Activated CD4-positive, alpha-beta memory T cell treated with anti-CD3 and anti-CD28 coated beads, Interleukin-2, amount 10 ng/mL, durations not matched to agents 7 days and 5 days (primary cell): ENCODE measurements around the gene IMMP2L. TPM values are rescaled to one million over a fixed set of nuclear protein-coding genes. Genes with fewer than 3 reads are reported as not detected.

ENCODE experiments used
- CTCF ChIA-PET: fragments of 350-600 bp; sonication (Branson Sonifier 250); formaldehyde crosslinking; loops from one replicate; lab custom pipeline; 2021; ENCODE audit warnings: antibody characterized with exemption, inconsistent platforms; lab: Charles Lee
- POLR2A ChIA-PET: fragments of 350-600 bp; sonication (Branson Sonifier 250); formaldehyde crosslinking; loops from one replicate; lab custom pipeline; 2021; ENCODE audit warnings: antibody characterized with exemption; lab: Charles Lee
- DNase-seq: peaks from one replicate; pipeline ENCODE4 v3.0.0-alpha.2; 2020
- H3K27ac Mint-ChIP-seq: one replicate; pipeline ENCODE4 v1.8.0; 2021; ENCODE audit warnings: mild to moderate bottlenecking, mixed read lengths
- H3K27me3 Mint-ChIP-seq: one replicate; pipeline ENCODE4 v1.8.0; 2021; ENCODE audit warnings: mixed read lengths
- H3K36me3 Mint-ChIP-seq: one replicate; pipeline ENCODE4 v1.8.0; 2021; ENCODE audit warnings: low read depth, mixed read lengths
- H3K4me1 Mint-ChIP-seq: one replicate; pipeline ENCODE4 v1.8.0; 2021; ENCODE audit warnings: mixed read lengths
- H3K4me3 Mint-ChIP-seq: one replicate; pipeline ENCODE4 v1.8.0; 2021; ENCODE audit warnings: mild to moderate bottlenecking, mixed read lengths
- H3K9me3 Mint-ChIP-seq: one replicate; pipeline ENCODE4 v1.8.0; 2021; ENCODE audit warnings: mixed read lengths
- total RNA-seq, 2 experiments: library from RNA; stranded (reverse); gene quantifications; one replicate each; pipeline ENCODE4 v1.2.3, GENCODE V29; 2021

IMMP2L gene
- total RNA-seq, 2 experiments from 2014 or later, result 5.9 to 7.6 TPM

DNA sequence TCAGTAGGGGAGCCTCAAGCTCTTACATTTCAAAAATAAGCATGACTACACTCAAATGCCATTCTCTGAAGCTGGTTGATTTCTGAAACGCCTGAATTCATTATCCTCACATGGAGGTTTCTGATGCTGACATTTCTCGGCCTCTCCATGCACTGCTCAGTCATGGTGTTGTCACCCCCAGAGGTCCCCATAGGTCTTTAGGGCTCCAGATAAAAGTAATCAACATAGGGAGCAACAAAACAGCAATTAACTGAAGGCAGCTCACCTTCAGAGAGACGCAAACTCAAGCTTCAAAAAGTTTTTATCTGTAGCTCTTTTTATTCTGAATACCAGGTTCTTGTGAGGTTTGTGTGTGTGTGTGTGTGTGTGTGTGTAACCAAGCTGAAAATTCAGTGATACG, 694.5 kb downstream of the IMMP2L start:
- Mint-ChIP-seq H3K4me1 (no peaks in the 10 kb centered on the region), H3K36me3 (peaks cover 2% of the 10 kb centered on the region), H3K27ac (no peak overlapping the region), H3K9me3 (peaks cover 4% of the 10 kb centered on the region), H3K4me3 (no peak overlapping the region), H3K27me3 (no peaks in the 10 kb centered on the region)
- POLR2A ChIA-PET, result no interaction called here
- no peak for DNase-seq
- CTCF ChIA-PET, result no interaction called here

DNA sequence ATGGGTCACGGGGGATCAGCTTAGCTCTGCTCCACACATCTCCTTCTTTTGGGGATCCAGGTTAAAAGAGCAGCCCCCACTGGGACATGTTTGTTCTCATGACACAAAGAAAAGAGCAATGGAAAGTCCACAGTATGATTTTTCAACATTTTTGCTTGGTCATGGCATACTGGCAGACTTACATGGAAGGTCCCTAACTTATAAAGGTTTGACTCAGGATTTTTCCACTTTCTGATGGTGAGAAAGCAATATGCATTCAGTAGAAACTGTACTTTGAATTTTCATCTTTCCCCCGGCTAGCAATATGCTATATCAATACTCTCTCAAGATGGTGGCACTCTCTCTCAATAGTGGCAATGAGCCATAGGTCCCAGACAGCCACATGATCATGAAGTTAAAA, 699.0 kb downstream of the IMMP2L start:
- Mint-ChIP-seq H3K27ac (no peak overlapping the region), H3K36me3 (peaks cover 2% of the 10 kb centered on the region), H3K4me1 (no peaks in the 10 kb centered on the region), H3K4me3 (no peak overlapping the region), H3K9me3 (peaks cover 4% of the 10 kb centered on the region), H3K27me3 (no peaks in the 10 kb centered on the region)
- POLR2A ChIA-PET, result interaction anchor here (1.1 kb wide), 1 partner anchor 14 kb away, joined by 3 read pairs; no protein-coding TSS in a partner anchor
- CTCF ChIA-PET, result no interaction called here
- no peak for DNase-seq

DNA sequence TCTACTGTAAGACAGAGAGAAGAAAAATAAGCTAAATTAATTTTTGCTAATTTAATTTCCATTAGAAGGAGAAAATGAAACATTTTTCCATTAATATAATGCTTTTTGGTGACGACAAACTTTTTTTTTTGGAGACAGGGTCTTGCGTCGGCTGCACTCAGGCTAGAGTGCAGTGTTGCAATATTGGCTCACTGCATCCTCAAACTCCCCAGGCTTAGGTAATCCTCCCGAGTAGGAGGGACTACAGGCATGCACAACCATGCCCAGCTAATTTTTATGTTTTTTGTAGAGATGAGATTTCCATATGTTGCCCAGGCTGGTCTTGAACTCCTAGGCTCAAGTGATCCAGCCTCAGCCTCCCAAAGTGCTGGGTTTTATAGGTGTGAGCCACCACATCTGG, 701.1 kb downstream of the IMMP2L start:
- no peaks in the 10 kb centered on the region for H3K27me3 Mint-ChIP-seq
- H3K4me3 Mint-ChIP-seq, result no peak overlapping the region
- DNase-seq, result no peak
- H3K36me3 Mint-ChIP-seq, result no peaks in the 10 kb centered on the region
- H3K9me3 Mint-ChIP-seq, result no peaks in the 10 kb centered on the region
- H3K27ac Mint-ChIP-seq, result no peak overlapping the region
- CTCF ChIA-PET, result no interaction called here
- no peaks in the 10 kb centered on the region for H3K4me1 Mint-ChIP-seq
- POLR2A ChIA-PET, result no interaction called here

DNA sequence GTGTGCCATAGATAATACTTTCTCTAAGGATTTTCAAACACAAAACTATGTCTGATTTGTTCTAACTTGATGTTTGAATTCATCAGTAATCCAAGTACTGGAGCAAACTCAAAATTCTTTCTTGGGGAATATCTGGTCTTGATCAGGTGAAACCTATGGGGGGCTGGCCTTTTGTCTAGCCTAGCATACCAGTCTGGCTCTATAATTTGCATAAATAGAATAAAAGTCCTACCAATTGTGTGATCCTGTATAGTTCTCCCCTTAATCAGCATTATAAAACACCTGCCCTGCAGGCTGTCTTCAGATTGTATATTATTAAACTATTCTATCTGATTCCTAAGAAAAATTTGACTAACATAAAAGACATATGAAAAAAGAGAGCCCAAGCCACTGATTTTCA, 705.2 kb downstream of the IMMP2L start:
- Mint-ChIP-seq H3K4me3 (no peak overlapping the region), H3K4me1 (no peaks in the 10 kb centered on the region), H3K36me3 (no peaks in the 10 kb centered on the region), H3K9me3 (no peaks in the 10 kb centered on the region), H3K27me3 (no peaks in the 10 kb centered on the region), H3K27ac (no peak overlapping the region)
- POLR2A ChIA-PET, result no interaction called here
- CTCF ChIA-PET, result no interaction called here
- no peak for DNase-seq

DNA sequence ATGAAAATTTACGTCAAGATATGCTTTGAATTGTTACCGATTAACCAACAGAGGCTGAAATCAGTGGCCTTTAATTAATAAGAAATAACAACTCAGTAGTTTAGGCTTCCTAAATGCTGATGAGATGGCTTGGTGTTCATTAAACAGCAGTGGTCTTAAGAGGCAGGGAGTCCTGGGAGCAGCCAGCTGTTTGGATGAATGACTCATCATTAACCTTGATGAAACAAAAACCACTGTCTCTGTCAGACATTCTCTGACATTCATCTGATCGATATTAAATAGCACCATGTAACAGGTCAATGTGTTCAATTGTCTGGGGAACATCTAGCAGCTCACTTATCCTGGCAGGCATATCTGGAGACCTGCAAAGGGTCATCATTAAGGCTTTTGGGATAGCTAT, 705.6 kb downstream of the IMMP2L start:
- ChIA-PET CTCF (no interaction called here), POLR2A (no interaction called here)
- no peaks in the 10 kb centered on the region for H3K9me3 Mint-ChIP-seq
- H3K36me3 Mint-ChIP-seq, result no peaks in the 10 kb centered on the region
- H3K4me3 Mint-ChIP-seq, result no peak overlapping the region
- no peak overlapping the region for H3K27ac Mint-ChIP-seq
- no peak for DNase-seq
- H3K27me3 Mint-ChIP-seq, result no peaks in the 10 kb centered on the region
- H3K4me1 Mint-ChIP-seq, result no peaks in the 10 kb centered on the region

DNA sequence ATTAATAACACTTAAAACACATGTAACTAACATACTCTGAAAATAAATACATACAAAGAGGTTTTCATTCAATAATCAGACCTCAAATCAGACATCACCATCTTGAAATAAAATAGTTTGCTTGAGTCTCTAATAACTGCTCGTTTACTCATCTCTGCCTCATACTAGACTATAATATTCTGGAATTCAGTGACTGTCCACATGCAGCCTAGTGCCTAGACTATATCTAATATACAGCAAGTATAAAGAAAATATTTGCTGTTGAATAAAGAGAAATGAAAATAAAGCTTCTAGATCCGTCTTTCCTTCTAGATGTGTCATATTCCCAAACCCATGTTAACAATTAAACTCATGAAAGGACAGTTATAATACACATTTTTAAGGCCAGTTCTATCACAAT, 707.6 kb downstream of the IMMP2L start:
- H3K4me3 Mint-ChIP-seq, result no peak overlapping the region
- no peaks in the 10 kb centered on the region for H3K4me1 Mint-ChIP-seq
- DNase-seq, result no peak
- H3K27ac Mint-ChIP-seq, result no peak overlapping the region
- POLR2A ChIA-PET, result no interaction called here
- CTCF ChIA-PET, result no interaction called here
- H3K36me3 Mint-ChIP-seq, result no peaks in the 10 kb centered on the region
- H3K27me3 Mint-ChIP-seq, result no peaks in the 10 kb centered on the region
- H3K9me3 Mint-ChIP-seq, result no peaks in the 10 kb centered on the region

DNA sequence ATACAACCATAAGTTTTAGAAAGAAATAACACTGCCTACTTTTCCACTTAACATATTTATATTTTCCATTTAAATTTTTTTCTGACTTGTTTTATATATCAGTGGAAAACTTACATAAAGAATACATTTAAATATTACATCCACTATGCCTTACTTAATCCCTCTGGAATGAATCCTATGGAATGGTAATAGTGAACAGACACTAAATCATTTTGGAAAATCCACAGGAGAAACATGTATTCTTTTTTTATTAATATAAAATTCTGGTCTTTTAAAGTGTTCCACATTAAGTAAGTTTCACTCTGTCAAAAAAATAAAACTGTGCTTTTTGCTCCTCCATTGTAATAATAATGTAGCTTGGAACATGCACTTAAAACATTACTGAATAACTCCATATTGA, 708.1 kb downstream of the IMMP2L start:
- H3K9me3 Mint-ChIP-seq, result no peaks in the 10 kb centered on the region
- no peaks in the 10 kb centered on the region for H3K27me3 Mint-ChIP-seq
- H3K36me3 Mint-ChIP-seq, result no peaks in the 10 kb centered on the region
- CTCF ChIA-PET, result no interaction called here
- POLR2A ChIA-PET, result no interaction called here
- DNase-seq, result no peak
- H3K27ac Mint-ChIP-seq, result no peak overlapping the region
- H3K4me3 Mint-ChIP-seq, result no peak overlapping the region
- no peaks in the 10 kb centered on the region for H3K4me1 Mint-ChIP-seq

DNA sequence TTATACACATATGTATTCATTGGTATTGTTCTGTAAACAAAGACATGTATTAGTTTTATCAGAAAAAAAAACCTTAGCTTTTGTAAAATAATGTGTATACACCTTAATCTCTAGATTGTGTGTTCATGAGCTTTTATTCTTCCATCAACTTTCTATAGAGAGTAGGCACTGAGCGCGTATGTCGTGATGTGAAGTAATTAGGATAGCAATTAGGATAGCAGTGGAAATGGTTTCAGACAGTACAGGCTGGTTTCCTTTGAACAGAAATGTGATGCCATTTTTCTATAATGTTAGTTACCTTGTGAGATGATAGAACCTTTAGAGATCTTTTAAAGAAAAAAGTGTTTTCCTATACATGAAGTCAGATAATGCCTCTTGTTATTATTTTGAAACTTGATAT, 709.0 kb downstream of the IMMP2L start:
- CTCF ChIA-PET, result no interaction called here
- Mint-ChIP-seq H3K4me3 (no peak overlapping the region), H3K27me3 (no peaks in the 10 kb centered on the region), H3K36me3 (no peaks in the 10 kb centered on the region), H3K4me1 (no peaks in the 10 kb centered on the region), H3K9me3 (no peaks in the 10 kb centered on the region), H3K27ac (no peak overlapping the region)
- no peak for DNase-seq
- POLR2A ChIA-PET, result no interaction called here

DNA sequence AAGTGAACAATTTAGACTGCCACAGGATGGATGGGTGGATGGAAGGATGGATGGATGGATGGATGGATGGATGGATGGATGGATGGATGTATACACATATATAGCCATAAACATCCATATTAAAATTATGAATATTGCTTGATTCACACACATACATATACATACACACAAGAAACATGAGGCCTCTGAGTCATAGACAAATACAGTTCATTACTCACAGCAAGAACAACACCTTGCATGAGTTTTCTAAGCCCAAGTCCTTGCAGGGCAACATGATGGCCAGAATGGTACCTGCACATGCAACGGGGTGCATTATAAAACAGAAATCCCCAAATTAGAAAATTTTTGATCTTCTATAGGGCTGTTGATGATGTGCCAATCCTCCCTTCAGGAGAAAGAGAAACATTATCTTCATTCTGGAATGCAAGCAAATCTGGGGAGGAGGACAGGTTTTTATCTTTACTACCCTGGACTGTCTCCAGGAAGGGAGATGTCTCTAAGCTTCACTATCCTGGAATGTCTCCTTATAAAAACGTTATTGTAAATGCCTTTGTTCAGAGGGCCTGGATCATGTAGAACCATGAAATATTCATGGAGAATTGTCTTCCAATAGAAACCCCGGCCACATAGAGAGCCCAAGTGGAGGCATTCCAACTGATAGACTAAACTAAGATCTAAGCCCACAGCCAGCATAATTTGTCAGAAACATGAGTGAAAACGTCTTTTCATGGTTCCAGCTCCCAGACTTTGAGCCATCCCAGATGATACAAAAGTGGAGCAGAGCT, 709.9 kb downstream of the IMMP2L start:
- ChIA-PET CTCF (no interaction called here), POLR2A (no interaction called here)
- Mint-ChIP-seq H3K4me3 (no peak overlapping the region), H3K4me1 (no peaks in the 10 kb centered on the region), H3K9me3 (no peaks in the 10 kb centered on the region), H3K36me3 (no peaks in the 10 kb centered on the region), H3K27ac (no peak overlapping the region), H3K27me3 (no peaks in the 10 kb centered on the region)
- DNase-seq, result no peak

DNA sequence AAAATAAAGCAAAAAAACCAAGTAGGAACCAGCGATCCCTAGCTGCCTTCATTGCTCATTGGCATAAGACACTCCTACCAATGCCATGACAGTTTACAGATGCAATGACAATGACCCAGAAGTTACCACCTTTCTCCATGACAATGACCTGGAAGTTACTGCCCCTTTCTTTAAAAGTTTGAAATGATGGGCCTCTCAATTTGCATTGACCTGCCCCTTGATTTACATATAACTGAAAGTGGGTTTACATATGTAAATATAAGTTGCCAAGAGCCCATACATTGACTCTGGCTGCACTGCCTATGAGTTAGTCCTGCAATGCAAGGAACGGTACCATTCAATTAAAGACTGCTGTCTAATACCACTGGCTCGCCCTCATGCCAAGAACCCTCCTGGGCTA, 712.1 kb downstream of the IMMP2L start:
- Mint-ChIP-seq H3K9me3 (no peaks in the 10 kb centered on the region), H3K36me3 (no peaks in the 10 kb centered on the region), H3K4me1 (no peaks in the 10 kb centered on the region), H3K4me3 (no peak overlapping the region), H3K27ac (no peak overlapping the region), H3K27me3 (no peaks in the 10 kb centered on the region)
- CTCF ChIA-PET, result no interaction called here
- DNase-seq, result no peak
- POLR2A ChIA-PET, result no interaction called here

DNA sequence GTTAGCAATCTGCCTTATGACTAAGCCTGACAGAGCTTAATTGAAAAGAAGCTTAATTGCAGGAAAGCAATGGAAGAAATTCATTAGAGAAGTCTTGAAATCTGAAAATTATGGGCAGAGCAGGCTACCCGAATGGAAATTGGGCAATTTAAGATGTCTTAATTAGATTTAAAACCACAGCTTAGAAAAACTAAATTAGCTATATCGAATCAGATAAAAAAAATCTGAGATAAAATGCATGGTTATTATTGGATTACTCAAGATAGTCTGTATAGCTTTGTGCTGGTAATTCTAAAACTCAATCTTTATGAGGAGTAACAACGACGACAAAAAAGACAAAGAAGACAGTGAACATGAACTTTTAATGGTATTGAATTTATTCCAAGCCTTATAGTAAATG, 719.5 kb downstream of the IMMP2L start:
- H3K9me3 Mint-ChIP-seq, result no peaks in the 10 kb centered on the region
- POLR2A ChIA-PET, result no interaction called here
- no peak overlapping the region for H3K27ac Mint-ChIP-seq
- H3K4me3 Mint-ChIP-seq, result no peak overlapping the region
- no peaks in the 10 kb centered on the region for H3K4me1 Mint-ChIP-seq
- CTCF ChIA-PET, result no interaction called here
- no peaks in the 10 kb centered on the region for H3K36me3 Mint-ChIP-seq
- no peaks in the 10 kb centered on the region for H3K27me3 Mint-ChIP-seq
- DNase-seq, result no peak

DNA sequence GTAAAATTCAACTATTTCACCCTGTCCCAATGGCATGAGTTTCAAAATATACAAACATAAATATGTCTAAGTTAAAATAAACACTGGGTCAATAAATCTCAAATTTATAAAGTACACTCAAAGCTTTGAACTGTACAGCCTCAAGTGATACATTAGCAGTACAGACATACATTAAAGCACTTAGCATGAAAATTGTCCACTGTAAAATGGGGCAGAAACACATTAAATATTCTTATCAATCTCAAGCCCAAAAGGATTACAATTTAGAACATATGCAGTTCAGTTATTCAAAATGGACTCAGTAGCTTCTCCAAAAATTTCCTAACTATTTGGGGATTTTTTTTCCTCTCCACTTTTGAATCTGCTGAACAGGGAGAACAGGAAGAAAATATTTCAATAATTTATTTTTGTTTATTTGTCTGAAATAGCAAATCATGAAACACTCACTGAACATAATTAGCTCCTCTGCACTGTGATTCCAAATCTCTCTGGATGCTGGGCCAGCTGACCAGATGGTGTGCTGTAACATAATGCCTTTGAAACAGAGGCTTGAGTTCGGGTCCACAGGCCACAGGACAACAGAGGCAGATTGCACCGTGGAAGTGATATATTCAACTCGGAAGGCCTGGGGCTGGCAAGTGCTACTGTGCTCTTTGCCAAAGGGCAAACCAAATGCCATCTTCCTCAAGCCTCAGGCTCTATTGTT, 720.3 kb downstream of the IMMP2L start:
- Mint-ChIP-seq H3K27me3 (no peaks in the 10 kb centered on the region), H3K4me3 (no peak overlapping the region), H3K4me1 (no peaks in the 10 kb centered on the region), H3K36me3 (no peaks in the 10 kb centered on the region), H3K27ac (no peak overlapping the region), H3K9me3 (no peaks in the 10 kb centered on the region)
- ChIA-PET POLR2A (no interaction called here), CTCF (no interaction called here)
- DNase-seq, result no peak

DNA sequence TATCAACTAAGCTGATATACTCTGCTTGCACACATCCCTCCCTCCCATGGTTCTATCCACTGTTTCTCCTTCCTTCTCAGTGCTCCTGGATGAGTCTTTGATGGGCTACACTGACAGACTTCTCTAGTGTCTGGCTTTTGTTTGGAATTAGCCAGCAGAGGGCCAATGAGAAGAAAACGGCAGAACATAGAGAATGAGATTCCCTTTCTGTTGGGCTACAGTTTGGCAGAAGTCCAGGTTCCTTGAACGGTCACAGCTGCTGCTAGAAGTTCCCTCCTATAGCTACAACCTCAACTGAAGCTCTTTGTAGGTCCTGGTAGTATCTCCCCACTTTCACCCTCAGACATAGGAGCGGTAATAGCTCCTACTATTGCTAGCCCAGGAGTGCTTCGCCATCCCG, 722.4 kb downstream of the IMMP2L start:
- Mint-ChIP-seq H3K36me3 (no peaks in the 10 kb centered on the region), H3K27me3 (no peaks in the 10 kb centered on the region), H3K27ac (no peak overlapping the region), H3K4me1 (no peaks in the 10 kb centered on the region), H3K9me3 (no peaks in the 10 kb centered on the region), H3K4me3 (no peak overlapping the region)
- no peak for DNase-seq
- ChIA-PET CTCF (interaction anchor here (0.6 kb wide), 1 partner anchor 553 kb away, joined by 3 read pairs; no protein-coding TSS in a partner anchor), POLR2A (no interaction called here)

DNA sequence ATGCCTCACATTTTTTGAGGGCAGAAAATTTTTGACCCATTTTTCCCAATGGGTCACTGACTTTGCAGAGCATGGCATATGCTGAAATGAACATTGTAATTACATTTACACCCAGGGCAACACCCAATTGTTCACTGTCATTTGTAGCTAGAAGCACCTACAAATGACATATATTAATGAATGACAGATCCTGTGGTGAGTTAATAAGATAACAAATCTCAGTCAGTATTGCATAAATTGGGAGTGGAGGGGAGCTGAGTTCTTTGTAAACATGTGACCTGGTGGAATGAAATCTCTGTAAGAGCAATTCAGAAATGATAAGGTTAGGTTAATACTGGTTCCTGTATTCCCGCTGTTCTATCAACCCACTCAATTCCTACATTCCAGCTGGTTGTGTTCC, 726.4 kb downstream of the IMMP2L start:
- H3K9me3 Mint-ChIP-seq, result no peaks in the 10 kb centered on the region
- ChIA-PET CTCF (no interaction called here), POLR2A (no interaction called here)
- no peak overlapping the region for H3K27ac Mint-ChIP-seq
- H3K27me3 Mint-ChIP-seq, result no peaks in the 10 kb centered on the region
- no peak for DNase-seq
- H3K4me1 Mint-ChIP-seq, result no peaks in the 10 kb centered on the region
- no peaks in the 10 kb centered on the region for H3K36me3 Mint-ChIP-seq
- no peak overlapping the region for H3K4me3 Mint-ChIP-seq
